Measurements from ENCODE around the gene PACRG. TPM values are rescaled to one million over a fixed set of nuclear protein-coding genes. Genes with fewer than 3 reads are reported as not detected.

PACRG gene
- total and polyA plus RNA-seq, 2 donors (not counting 3 experiments of a cell fraction or from before 2014, with no cell fraction given), result 0.08 TPM; not detected in 1

DNA sequence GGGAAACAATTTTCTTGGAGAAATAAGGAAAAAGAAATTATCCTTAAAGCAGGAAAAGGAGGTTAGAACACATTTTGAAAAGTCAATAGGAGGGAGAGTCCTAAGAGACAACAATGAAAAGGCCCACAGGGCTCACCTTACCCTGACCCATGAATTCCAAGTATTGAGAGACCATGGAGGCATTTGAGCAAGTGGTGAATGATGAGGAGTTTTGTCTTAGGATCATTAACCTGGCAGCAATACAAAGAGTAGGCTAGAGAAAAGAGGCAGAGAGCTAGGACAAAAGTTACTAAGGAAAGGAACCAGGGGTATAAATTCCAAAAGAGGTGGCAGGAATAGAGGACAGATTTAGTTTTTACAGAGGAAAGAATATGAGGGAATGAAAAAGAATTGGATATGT is 44.7 kb downstream of the PACRG start:
- Histone ChIP-seq H3K9me3 (replicated peaks; ENCODE audit: control insufficient read depth, insufficient read depth, low read length) (no peaks in the 10 kb centered on the region), H2AFZ (ENCODE audit: low read depth, low read length) (no peak overlapping the region), H3K79me2 (ENCODE audit: control insufficient read depth, insufficient read depth, low read length) (no peaks in the 10 kb centered on the region), H3K4me3 (replicated peaks in 1 of 3; ENCODE audit: insufficient read depth in 1 of 3, low read depth in 1 of 3, low read length in 3 of 3) (no peak overlapping the region), H3K9me1 (replicated peaks; ENCODE audit: control insufficient read depth, extremely low read depth, insufficient read depth, low read length) (no peaks in the 10 kb centered on the region), H3K36me3 (ENCODE audit: control insufficient read depth in 2 of 2, extremely low read depth in 1 of 2, insufficient read depth in 2 of 2, low read length in 2 of 2) (no peaks in the 10 kb centered on the region), H3K27ac (ENCODE audit: insufficient read depth, low read depth, low read length) (no peak overlapping the region), H3K27me3 (ENCODE audit: control insufficient read depth in 2 of 2, insufficient read depth in 2 of 2, low read length in 2 of 2) (no peaks in the 10 kb centered on the region), H4K20me1 (replicated peaks; ENCODE audit: control insufficient read depth, extremely low read depth, insufficient read depth, low read length) (no peaks in the 10 kb centered on the region), H3K4me2 (ENCODE audit: insufficient read depth, low read length) (no peak overlapping the region), H3K4me1 (ENCODE audit: control insufficient read depth, extremely low read depth, insufficient read depth, low read length) (no peaks in the 10 kb centered on the region), H3K9ac (replicated peaks; ENCODE audit: extremely low read depth, insufficient read depth, low read length) (no peak overlapping the region)
- ChIA-PET POLR2A (no interaction called here), CTCF (no interaction called here)
- FAIRE-seq (no peak), DNase-seq (ENCODE audit: low read depth, low spot score) (no peak)
- intact Hi-C loops (cut with micrococcal nuclease), result no loop called here
- BruUV-seq (replicated peaks), result no TSS peak
- TF ChIP-seq, protein P1, sequence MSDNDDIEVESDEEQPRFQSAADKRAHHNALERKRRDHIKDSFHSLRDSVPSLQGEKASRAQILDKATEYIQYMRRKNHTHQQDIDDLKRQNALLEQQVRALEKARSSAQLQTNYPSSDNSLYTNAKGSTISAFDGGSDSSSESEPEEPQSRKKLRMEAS (IDR thresholded peaks at IDR 0.05; ENCODE audit: insufficient read depth, insufficient read length), result no peak
- no peak for TF ChIP-seq POLR2AphosphoS5 (IDR thresholded peaks at IDR 0.05; ENCODE audit: insufficient read depth, low read depth, low read length)
- TF ChIP-seq, protein P2, sequence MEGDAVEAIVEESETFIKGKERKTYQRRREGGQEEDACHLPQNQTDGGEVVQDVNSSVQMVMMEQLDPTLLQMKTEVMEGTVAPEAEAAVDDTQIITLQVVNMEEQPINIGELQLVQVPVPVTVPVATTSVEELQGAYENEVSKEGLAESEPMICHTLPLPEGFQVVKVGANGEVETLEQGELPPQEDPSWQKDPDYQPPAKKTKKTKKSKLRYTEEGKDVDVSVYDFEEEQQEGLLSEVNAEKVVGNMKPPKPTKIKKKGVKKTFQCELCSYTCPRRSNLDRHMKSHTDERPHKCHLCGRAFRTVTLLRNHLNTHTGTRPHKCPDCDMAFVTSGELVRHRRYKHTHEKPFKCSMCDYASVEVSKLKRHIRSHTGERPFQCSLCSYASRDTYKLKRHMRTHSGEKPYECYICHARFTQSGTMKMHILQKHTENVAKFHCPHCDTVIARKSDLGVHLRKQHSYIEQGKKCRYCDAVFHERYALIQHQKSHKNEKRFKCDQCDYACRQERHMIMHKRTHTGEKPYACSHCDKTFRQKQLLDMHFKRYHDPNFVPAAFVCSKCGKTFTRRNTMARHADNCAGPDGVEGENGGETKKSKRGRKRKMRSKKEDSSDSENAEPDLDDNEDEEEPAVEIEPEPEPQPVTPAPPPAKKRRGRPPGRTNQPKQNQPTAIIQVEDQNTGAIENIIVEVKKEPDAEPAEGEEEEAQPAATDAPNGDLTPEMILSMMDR (IDR thresholded peaks at IDR 0.05; ENCODE audit: extremely low read depth in 1 of 2, insufficient read depth in 1 of 2, low read depth in 1 of 2, low read length in 2 of 2), result no peak
- TF ChIP-seq JUN (IDR thresholded peaks at IDR 0.05; ENCODE audit: borderline replicate concordance, insufficient read depth, insufficient read length, low read depth), result no peak
- no peak for TF ChIP-seq FOS (IDR thresholded peaks at IDR 0.05; ENCODE audit: borderline replicate concordance, insufficient read depth, low read length)
- TF ChIP-seq POLR2A (IDR thresholded peaks at IDR 0.05; ENCODE audit: low read depth, low read length), result no peak
- no peak for TF ChIP-seq EZH2 (IDR thresholded peaks at IDR 0.05; ENCODE audit: borderline replicate concordance, low read depth, low read length, severe bottlenecking)
- TF ChIP-seq MYC (IDR thresholded peaks at IDR 0.05; ENCODE audit: low read depth, low read length), result no peak
- TF ChIP-seq GATA2 (IDR thresholded peaks at IDR 0.05; ENCODE audit: insufficient read depth, insufficient read length, low read depth, low read length), result no peak
- dilution Hi-C loops (cut with MboI; ENCODE audit: extremely low pct_ligation_motif_present, low sequenced_read_pairs), result no loop called here
